PFSK-1 (cell line): ENCODE measurements around the gene PGS1.

Experiments
- FOXP2 ChIP-seq: optimal IDR thresholded peaks from 2 replicates; pipeline ENCODE3; 2011; ENCODE audit warnings: borderline replicate concordance, control low read depth, inconsistent platforms; ENCODE audit not compliant: insufficient read depth; ENCODE audit errors: extremely low read length, extremely low read depth
- POLR2AphosphoS5 ChIP-seq: IDR thresholded peaks from 2 replicates; pipeline ENCODE4 v1.6.1; 2012; ENCODE audit warnings: low read depth, mild to moderate bottlenecking, control low read depth, low read length, moderate library complexity
- SIN3A ChIP-seq: IDR thresholded peaks from 2 replicates; pipeline ENCODE4 v1.6.1; 2012; ENCODE audit warnings: mild to moderate bottlenecking, low read length, moderate library complexity, borderline replicate concordance; ENCODE audit not compliant: insufficient read depth
- TAF1 ChIP-seq: IDR thresholded peaks from 2 replicates; pipeline ENCODE4 v1.6.1; 2012; ENCODE audit warnings: low read length, control low read depth, borderline replicate concordance; ENCODE audit not compliant: insufficient read depth
- TF ChIP-seq, protein P1 (sequence below), 2 experiments: IDR thresholded peaks; 2 replicates each; pipeline versions ENCODE4 v1.6.1 to v1.8.0; 2011 to 2012; ENCODE audit warnings: low read depth in 2 of 2, low read length in 2 of 2, control low read depth in 1 of 2, inconsistent platforms in 1 of 2, mild to moderate bottlenecking in 1 of 2, moderate library complexity in 1 of 2; ENCODE audit not compliant: insufficient read depth in 1 of 2

Gene PGS1

DNA sequence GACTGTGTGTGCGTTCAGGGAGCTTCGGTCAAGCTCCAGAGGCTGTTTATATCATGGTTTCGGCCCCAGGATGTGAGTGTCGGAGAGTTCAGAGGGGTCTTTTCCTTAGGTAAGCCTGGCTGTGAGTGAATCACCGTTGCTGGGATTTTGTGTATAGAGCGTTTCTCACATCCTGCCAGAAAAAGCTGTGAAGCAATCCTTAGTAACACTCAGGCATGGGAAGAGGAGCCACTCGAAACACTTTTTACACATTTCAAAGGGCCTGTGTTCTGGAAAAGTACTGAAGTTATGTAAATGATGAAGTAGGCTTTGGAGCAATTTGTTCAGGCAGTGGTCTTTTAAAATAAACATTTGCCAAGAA, 662 bp downstream of the PGS1 start:
- TF ChIP-seq SIN3A = no peak
- TF ChIP-seq FOXP2 = no peak
- TF ChIP-seq, protein P1, sequence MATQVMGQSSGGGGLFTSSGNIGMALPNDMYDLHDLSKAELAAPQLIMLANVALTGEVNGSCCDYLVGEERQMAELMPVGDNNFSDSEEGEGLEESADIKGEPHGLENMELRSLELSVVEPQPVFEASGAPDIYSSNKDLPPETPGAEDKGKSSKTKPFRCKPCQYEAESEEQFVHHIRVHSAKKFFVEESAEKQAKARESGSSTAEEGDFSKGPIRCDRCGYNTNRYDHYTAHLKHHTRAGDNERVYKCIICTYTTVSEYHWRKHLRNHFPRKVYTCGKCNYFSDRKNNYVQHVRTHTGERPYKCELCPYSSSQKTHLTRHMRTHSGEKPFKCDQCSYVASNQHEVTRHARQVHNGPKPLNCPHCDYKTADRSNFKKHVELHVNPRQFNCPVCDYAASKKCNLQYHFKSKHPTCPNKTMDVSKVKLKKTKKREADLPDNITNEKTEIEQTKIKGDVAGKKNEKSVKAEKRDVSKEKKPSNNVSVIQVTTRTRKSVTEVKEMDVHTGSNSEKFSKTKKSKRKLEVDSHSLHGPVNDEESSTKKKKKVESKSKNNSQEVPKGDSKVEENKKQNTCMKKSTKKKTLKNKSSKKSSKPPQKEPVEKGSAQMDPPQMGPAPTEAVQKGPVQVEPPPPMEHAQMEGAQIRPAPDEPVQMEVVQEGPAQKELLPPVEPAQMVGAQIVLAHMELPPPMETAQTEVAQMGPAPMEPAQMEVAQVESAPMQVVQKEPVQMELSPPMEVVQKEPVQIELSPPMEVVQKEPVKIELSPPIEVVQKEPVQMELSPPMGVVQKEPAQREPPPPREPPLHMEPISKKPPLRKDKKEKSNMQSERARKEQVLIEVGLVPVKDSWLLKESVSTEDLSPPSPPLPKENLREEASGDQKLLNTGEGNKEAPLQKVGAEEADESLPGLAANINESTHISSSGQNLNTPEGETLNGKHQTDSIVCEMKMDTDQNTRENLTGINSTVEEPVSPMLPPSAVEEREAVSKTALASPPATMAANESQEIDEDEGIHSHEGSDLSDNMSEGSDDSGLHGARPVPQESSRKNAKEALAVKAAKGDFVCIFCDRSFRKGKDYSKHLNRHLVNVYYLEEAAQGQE (IDR thresholded peaks at IDR 0.05; ENCODE audit: insufficient read depth in 1 of 2, low read depth in 2 of 2, low read length in 2 of 2) = no peak
- no peak for TF ChIP-seq TAF1
- no peak for TF ChIP-seq POLR2AphosphoS5

DNA sequence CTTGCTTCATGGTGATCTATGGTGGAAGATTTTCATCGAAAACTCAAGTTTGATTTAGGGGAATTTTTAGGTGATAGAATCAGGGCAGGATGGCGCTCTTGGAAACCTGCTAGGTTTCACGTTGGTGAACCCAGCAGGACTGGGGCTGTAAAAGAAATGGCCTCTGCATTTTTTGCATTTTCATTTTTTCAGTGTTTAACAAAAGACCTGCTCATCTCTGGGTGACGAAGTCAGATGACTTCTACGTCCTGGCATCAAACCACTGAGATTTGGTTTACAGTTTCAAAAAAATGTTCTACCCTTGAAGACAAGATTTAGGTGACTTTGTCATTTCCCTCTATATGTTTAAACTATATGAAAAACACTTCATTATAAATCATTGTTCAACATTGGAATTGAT, 1.9 kb downstream of the PGS1 start:
- TF ChIP-seq, protein P1 (IDR thresholded peaks at IDR 0.05; ENCODE audit: insufficient read depth in 1 of 2, low read depth in 2 of 2, low read length in 2 of 2) = no peak
- TF ChIP-seq SIN3A (no peak), POLR2AphosphoS5 (no peak), TAF1 (no peak), FOXP2 (no peak)

DNA sequence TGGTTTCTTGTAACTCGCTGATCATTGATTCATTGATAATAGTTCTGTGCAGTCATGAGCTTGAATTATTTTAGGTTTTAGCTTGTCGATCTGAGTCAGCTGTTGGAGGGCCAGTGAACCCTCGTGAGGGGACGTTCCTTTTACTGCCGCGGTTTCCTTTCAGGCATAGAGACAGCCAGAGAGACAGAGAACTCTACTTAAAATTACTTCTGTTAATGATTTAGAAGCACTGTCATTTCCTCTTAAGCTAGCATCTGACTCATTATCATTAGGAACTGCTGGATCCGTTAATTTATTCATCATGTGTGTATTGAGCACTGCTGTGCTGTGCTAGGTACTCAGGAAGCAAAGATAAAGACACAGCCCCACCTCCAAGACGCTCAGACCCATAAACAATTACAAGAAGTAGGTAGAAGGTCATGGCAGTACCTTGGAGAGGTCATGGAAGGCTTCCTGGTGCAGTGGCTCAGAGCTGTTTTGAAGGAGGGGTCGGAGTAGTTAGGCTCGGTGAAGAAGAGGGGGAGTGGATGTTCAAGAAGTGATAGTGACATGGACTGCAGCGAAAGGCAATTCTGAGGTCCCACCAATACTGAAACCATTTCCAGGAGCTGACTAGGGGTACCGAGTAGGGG, 3.3 kb downstream of the PGS1 start:
- TF ChIP-seq POLR2AphosphoS5 (no peak), SIN3A (no peak), TAF1 (no peak), FOXP2 (no peak)
- TF ChIP-seq, protein P1 (IDR thresholded peaks at IDR 0.05; ENCODE audit: insufficient read depth in 1 of 2, low read depth in 2 of 2, low read length in 2 of 2) = peak; percentile 77 to 90

DNA sequence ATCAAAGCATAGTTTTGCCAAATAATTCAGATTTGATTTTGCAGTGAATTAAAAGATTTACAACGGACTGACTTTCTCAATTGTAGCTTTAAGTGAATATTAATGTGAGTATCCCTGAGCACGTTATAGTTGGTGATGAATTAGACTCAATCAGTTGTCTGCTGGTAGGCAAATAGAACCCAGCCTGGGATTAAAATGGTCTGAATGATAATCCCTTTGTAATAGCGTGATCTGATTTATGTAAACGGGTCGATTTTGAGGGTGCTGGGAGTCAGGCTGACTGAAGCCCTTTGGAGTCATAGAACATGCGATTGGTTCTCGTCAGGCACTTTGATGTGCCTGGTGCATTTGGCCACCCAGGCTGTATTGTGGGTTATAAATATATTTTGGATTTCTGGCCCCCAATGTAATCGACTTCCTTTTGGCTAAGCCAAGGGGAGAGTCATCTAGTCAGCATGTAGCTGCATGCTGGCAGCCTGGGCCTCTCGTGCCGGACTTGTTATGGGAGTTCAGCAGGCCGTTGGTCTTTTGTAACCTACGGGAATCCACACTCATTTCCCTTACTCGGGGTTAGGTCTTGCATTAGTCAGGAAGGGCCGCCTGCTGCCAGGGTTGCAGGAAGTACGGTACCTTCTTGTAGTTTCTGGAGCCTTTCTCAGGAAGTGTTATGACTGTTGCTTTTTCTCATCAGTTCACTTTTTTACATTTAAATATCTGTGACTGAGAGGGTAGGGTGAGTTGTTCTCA, 5.4 kb downstream of the PGS1 start:
- no peak for TF ChIP-seq SIN3A
- TF ChIP-seq, protein P1 (IDR thresholded peaks at IDR 0.05; ENCODE audit: insufficient read depth in 1 of 2, low read depth in 2 of 2, low read length in 2 of 2) = peak in 1 of 2 experiments; percentile 51; a peak in 1 of 4 replicates
- peak; percentile 49 for TF ChIP-seq FOXP2
- no peak for TF ChIP-seq TAF1
- TF ChIP-seq POLR2AphosphoS5 = no peak
